Cardiac muscle cell (in vitro differentiated cells and primary cell): ENCODE data around the gene DSCAML1. TPM values are rescaled to one million over a fixed set of nuclear protein-coding genes. Genes with fewer than 3 reads are reported as not detected.
"Not testable (repeated sequence)": the region's sequence is repeated elsewhere in the genome, so short reads cannot be mapped to it uniquely, and the experiment has no call there.

Source experiments
- DNase-seq, 2 donors: peaks; one replicate each; pipeline versions ENCODE4 v3.0.0 to v3.0.0-alpha.2; 2010 to 2017; ENCODE audit warnings: low read depth in 1 of 2, low spot score in 1 of 2
- H3K27ac ChIP-seq: fragments of 200-600 bp; sonication (generic); 2 replicates; pipeline ENCODE4 v1.5.1; 2016
- H3K27me3 ChIP-seq: fragments of 200-600 bp; sonication (generic); 2 replicates; pipeline ENCODE4 v1.6.0; 2016; ENCODE audit warnings: control low read depth
- H3K36me3 ChIP-seq: fragments of 200-600 bp; sonication (generic); 2 replicates; pipeline ENCODE4 v1.5.1; 2016; ENCODE audit warnings: control low read depth
- H3K4me1 ChIP-seq: fragments of 200-600 bp; sonication (generic); 2 replicates; pipeline ENCODE4 v1.8.1; 2017; ENCODE audit warnings: low read depth, mild to moderate bottlenecking, mixed run types
- H3K4me3 ChIP-seq: fragments of 200-600 bp; sonication (generic); 2 replicates; pipeline ENCODE4 v1.5.1; 2016; ENCODE audit warnings: mild to moderate bottlenecking
- H3K9me3 ChIP-seq: fragments of 200-600 bp; sonication (generic); 2 replicates; pipeline ENCODE4 v1.5.1; 2017; ENCODE audit warnings: low read depth, mild to moderate bottlenecking, control low read depth
- polyA plus RNA-seq: library from polyadenylated mRNA; unstranded; fragments of >200 nt; fragmentation: Nextera tagmentation; extraction: Ambion mirVana; gene quantifications from 2 replicates; pipeline ENCODE4 v1.2.1, GENCODE V29; 2016
- total RNA-seq: library from RNA; depleted of rRNA; stranded (reverse); fragments of >200 nt; gene quantifications from 2 replicates; pipeline ENCODE4 v1.2.3, GENCODE V29; 2016
- TF ChIP-seq, protein P1 (sequence below): IDR thresholded peaks from 2 replicates; pipeline ENCODE4 v1.5.1; 2012; ENCODE audit warnings: low read depth, mild to moderate bottlenecking, low read length

The DSCAML1 gene
- total and polyA plus RNA-seq, 2 experiments from 2014 or later: 1.8 TPM; not detected in 1

DNA sequence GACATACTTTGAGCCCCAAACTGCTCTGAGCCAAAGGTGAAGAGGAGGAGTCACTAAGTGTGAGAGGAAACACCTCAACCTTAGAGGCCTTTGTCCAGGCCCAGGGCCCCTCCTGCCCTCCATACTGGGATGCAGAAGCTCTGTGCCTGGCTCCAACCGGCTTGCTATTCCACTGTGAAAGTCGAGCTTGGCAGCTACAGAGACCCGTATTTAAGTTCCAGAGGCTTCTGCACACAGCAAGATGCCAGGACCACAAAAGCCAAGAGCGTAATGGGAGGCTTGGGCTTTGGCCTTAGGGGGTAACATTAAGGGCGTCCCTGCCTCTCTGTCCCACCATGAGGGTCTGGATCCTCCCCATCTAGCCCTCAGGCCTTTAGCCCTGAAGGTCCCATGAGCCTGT is 31.9 kb downstream of the DSCAML1 start:
- no peaks in the 10 kb centered on the region for H3K4me1 ChIP-seq
- no peaks in the 10 kb centered on the region for H3K9me3 ChIP-seq
- no peak overlapping the region for H3K27ac ChIP-seq
- no peak overlapping the region for H3K4me3 ChIP-seq
- peaks cover 4% of the 10 kb centered on the region for H3K27me3 ChIP-seq
- TF ChIP-seq, protein P1, sequence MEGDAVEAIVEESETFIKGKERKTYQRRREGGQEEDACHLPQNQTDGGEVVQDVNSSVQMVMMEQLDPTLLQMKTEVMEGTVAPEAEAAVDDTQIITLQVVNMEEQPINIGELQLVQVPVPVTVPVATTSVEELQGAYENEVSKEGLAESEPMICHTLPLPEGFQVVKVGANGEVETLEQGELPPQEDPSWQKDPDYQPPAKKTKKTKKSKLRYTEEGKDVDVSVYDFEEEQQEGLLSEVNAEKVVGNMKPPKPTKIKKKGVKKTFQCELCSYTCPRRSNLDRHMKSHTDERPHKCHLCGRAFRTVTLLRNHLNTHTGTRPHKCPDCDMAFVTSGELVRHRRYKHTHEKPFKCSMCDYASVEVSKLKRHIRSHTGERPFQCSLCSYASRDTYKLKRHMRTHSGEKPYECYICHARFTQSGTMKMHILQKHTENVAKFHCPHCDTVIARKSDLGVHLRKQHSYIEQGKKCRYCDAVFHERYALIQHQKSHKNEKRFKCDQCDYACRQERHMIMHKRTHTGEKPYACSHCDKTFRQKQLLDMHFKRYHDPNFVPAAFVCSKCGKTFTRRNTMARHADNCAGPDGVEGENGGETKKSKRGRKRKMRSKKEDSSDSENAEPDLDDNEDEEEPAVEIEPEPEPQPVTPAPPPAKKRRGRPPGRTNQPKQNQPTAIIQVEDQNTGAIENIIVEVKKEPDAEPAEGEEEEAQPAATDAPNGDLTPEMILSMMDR: no peak
- DNase-seq: no peak
- H3K36me3 ChIP-seq: no peaks in the 10 kb centered on the region

DNA sequence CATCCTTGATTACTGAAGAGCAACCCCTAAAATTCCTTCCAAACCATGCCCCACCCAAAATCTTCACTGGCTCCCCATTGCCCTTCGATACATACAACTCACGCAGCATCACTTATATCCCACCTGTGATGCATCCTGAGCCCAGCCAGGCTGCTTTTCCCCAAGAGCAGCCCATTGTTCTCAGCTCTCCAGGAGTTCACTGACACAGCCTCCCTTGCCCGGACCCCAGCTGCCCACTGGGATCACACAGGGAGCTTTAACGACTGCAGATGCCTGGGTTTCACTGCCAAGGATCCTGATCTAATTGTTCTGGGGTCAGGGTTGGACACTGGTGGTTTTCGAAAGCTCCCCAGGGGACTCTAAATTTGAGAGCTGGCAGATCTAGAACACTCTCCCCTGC is 33.6 kb downstream of the DSCAML1 start:
- not testable (repeated sequence) for H3K27ac ChIP-seq, H3K36me3 ChIP-seq, H3K4me1 ChIP-seq, H3K27me3 ChIP-seq, DNase-seq, H3K9me3 ChIP-seq, H3K4me3 ChIP-seq

DNA sequence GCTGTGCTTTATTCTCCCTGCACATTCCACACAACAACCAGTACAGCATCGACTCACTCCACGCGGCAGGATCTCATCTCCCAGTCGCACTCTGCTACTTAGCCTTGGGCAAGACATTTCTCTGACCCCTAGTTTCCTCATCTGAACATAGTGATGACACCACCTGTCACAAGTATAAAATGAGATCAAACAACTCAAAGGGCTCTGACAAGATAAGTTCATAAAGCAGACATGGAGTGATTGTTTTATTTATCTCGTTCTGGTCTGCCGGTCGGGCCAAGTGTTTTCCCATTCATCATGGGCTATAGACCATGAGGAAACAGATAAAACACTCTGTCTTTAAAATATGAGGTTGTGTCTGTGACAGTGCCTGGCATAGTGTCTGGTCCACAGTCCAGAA is 35.0 kb downstream of the DSCAML1 start:
- H3K4me3 ChIP-seq: no peak overlapping the region
- no peaks in the 10 kb centered on the region for H3K36me3 ChIP-seq
- peaks cover 3% of the 10 kb centered on the region for H3K4me1 ChIP-seq
- H3K9me3 ChIP-seq: no peaks in the 10 kb centered on the region
- TF ChIP-seq, protein P1: no peak
- H3K27ac ChIP-seq: no peak overlapping the region
- no peak for DNase-seq
- no peaks in the 10 kb centered on the region for H3K27me3 ChIP-seq

DNA sequence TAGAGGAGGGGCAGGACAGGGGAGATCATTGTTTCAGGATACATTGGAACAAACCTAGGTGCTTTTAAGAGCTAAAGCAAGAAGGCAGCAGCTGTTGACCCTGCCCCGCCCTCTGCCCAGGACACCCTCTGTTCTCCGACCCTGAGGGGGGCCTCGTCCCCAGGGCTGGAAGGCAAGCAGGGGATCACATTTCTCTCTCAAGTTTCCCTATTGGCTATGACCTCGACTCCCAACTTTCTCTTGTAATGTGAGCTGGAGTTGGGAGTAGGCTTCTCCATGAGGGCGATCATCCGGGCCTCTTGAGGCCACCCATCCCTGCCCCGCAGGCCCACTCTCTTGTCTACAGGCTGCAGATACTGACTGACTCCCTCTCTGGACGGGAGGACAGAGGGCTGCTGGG is 37.7 kb downstream of the DSCAML1 start:
- TF ChIP-seq, protein P1: no peak
- H3K4me3 ChIP-seq: no peak overlapping the region
- no peak overlapping the region for H3K27ac ChIP-seq
- H3K9me3 ChIP-seq: no peaks in the 10 kb centered on the region
- peaks cover 3% of the 10 kb centered on the region for H3K4me1 ChIP-seq
- no peaks in the 10 kb centered on the region for H3K36me3 ChIP-seq
- peak in 1 of 2 donors; percentile 32 for DNase-seq
- no peaks in the 10 kb centered on the region for H3K27me3 ChIP-seq

DNA sequence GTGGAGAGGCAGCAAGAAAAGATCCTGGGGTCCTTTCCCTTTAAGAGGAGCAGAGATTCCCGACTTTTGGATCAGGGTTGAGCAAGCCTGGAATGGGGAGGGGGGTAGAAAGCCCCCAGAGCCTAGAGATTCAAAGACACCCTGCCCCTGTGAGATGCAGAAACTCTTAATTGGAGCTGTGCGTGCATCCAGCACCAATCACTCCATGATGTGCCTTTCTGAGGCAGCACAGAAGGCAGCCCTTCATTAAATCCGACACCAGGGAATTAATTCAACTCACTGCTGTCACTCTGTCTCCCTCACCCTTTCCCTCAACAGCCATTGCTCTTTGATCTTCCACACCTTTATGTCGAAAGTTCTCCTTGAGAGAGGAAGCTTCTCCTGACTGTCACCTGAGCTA is 43.0 kb downstream of the DSCAML1 start:
- no peaks in the 10 kb centered on the region for H3K4me1 ChIP-seq
- H3K4me3 ChIP-seq: no peak overlapping the region
- H3K36me3 ChIP-seq: no peaks in the 10 kb centered on the region
- no peaks in the 10 kb centered on the region for H3K9me3 ChIP-seq
- no peak for DNase-seq
- TF ChIP-seq, protein P1: no peak
- H3K27me3 ChIP-seq: no peaks in the 10 kb centered on the region
- H3K27ac ChIP-seq: no peak overlapping the region

DNA sequence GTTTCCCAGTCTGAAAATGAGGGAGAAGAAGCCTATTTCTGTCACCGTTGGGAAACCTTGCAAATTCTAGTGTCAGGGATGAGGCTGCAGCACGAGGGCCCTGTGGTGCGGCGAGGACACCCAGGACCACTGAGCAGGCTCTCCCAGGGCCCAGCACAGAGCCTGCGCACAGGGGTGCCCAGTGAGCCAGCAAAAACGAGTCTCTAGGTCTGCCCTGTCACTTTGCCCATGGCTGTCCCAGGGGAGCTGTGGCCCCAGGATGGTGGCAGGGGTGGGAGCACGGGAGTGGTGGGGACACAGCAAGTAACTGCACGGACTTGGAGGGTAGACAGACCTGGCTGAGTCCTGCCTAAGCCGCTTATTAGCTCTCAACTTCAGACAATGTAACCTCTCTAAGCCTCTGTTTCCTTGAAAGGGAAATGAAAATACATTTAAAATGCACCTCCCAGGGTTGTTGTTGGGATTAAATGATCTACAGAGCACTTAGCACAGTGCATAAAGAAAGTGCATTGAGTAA is 44.2 kb downstream of the DSCAML1 start:
- Histone ChIP-seq H3K4me1 (no peaks in the 10 kb centered on the region), H3K4me3 (no peak overlapping the region), H3K27me3 (no peaks in the 10 kb centered on the region), H3K27ac (no peak overlapping the region), H3K36me3 (no peaks in the 10 kb centered on the region), H3K9me3 (no peaks in the 10 kb centered on the region)
- DNase-seq: no peak
- TF ChIP-seq, protein P1: no peak
